ENCODE measurements around the gene ATP8B1.

ATP8B1 gene

DNA sequence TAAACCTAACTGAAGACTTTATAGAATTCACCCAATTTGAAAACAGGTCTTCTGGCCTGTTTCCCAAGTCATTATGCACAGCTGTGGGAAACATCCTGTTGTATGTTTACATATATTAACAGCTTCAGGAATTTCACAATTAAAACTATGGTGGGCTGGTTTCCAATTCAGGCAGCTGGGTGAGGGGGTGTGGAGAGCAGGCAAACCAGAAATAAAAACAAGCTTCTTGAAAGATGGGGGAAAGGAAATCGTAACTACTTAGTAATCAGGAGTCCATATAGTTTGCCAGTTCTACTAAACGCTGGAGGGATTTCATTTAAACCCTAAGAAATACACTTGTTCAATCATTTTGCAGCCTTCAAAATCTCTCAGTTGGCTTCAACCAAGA lies 22.8 kb downstream of the ATP8B1 start:
- H3K36me3 ChIP-seq (replicated peaks): no peaks in the 10 kb centered on the region
- no peak for DNase-seq (ENCODE audit: low spot score in 2 of 2)
- H3K4me1 ChIP-seq: no peaks in the 10 kb centered on the region
- no peaks in the 10 kb centered on the region for H3K27me3 ChIP-seq (ENCODE audit: low read depth)
- in situ Hi-C loops (cut with MboI; ENCODE audit: low sequenced_read_pairs): no loop called here
- H3K4me3 ChIP-seq: no peak overlapping the region
- no peaks in the 10 kb centered on the region for H3K9me3 ChIP-seq

DNA sequence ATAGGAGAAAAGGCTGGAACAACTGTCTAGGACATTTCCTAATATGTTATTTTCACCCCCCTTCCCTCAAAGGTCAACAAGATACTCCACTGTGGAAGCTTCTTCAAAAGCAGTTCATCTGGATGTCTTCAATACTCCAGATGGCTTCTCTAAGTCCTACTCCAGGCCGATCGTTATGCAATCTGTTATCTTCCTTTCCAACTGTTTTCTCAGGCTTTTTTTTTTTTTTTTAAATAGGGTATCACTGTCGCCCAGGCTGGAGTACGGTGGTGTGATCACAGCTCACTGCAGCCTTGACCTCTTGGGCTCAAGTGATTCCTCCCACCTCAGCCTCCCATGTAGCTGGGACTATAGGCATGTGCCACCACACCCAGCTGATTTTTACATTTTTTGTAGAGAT lies 26.3 kb downstream of the ATP8B1 start:
- no peak overlapping the region for H3K4me3 ChIP-seq
- DNase-seq (ENCODE audit: low spot score in 2 of 2): no peak
- in situ Hi-C loops (cut with MboI; ENCODE audit: low sequenced_read_pairs): no loop called here

DNA sequence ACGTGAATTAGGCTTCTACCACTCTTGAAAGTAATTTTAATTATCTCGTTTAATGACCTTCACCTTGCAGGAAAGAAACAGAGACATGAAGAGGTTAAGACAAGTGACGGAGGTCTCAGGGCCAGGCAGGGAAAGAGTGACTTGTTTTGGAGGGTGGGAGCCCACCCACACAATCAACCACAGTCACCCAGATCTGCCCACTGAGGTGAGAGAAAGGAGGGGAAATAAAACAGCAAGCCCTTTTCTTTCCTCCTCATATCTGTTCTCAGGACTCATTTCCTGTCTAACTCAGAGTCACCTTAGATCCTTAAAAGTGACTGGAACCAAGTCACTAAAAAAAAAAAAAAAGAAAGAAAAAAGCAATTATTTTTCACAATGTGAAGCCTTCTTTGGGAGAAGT lies 26.8 kb downstream of the ATP8B1 start:
- DNase-seq (ENCODE audit: low spot score in 2 of 2): no peak
- Histone ChIP-seq H3K4me1 (peaks cover 2% of the 10 kb centered on the region; the same call in 1 of the 2 replicates), H3K36me3 (replicated peaks) (no peaks in the 10 kb centered on the region), H3K27me3 (ENCODE audit: low read depth) (no peaks in the 10 kb centered on the region; the same call in 1 of the 2 replicates), H3K9me3 (no peaks in the 10 kb centered on the region), H3K4me3 (no peak overlapping the region)
- in situ Hi-C loops (cut with MboI; ENCODE audit: low sequenced_read_pairs): no loop called here

More for the DNA sequence above, 26.3 kb downstream of the ATP8B1 start:
- Histone ChIP-seq H3K36me3 (replicated peaks) (no peaks in the 10 kb centered on the region), H3K4me1 (0 out of 2 replicates have a peak, but pooled peaks cover under 1% of the 10 kb centered on the region), H3K9me3 (no peaks in the 10 kb centered on the region), H3K27me3 (ENCODE audit: low read depth) (no peaks in the 10 kb centered on the region; the same call in 1 of the 2 replicates)

DNA sequence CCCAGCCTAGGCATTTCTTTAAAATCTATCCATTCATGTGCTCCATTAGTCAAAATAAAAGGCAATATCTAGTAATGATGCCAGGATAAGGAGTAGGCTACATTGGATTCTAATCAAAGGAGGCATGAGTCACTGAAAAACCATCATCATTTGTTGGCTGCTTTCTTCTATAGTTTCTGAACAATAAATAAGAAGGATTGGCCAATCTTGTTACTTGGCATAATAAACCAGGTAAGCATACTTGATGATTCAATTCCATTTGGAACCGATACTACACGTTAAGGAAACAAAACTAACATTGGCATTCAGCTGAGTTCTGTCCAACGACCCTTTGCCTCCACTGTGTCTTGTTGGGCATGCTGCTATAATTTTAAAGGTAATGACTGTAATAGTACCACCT lies 27.2 kb downstream of the ATP8B1 start:
- DNase-seq (ENCODE audit: low spot score in 2 of 2): no peak
- H3K4me1 ChIP-seq: peaks cover 4% of the 10 kb centered on the region; the same call in 1 of the 2 replicates
- no peaks in the 10 kb centered on the region; the same call in 1 of the 2 replicates for H3K27me3 ChIP-seq (ENCODE audit: low read depth)
- H3K9me3 ChIP-seq: no peaks in the 10 kb centered on the region
- in situ Hi-C loops (cut with MboI; ENCODE audit: low sequenced_read_pairs): no loop called here
- no peak overlapping the region for H3K4me3 ChIP-seq
- no peaks in the 10 kb centered on the region for H3K36me3 ChIP-seq (replicated peaks)

DNA sequence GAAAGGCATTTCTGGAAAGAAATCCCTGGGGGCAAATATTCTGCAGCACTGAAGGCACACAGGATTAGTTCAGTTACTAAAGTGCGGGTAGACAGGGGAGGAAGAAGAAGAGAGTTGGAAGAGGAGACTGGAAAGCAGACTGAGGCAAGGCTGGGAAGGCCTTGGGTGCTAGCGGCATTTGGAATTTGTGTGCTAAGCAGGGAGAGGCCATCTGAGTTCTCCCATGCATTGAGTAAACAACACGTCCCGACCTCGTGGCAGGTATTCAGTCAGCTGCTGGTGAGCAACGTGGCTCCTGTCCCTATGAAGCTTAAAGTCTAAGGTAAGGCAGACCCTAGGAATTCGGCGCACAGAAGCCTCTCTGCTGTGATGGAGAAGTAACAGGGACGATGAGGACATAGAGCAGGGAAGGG lies 30.7 kb downstream of the ATP8B1 start:
- H3K27me3 ChIP-seq (ENCODE audit: low read depth): no peaks in the 10 kb centered on the region; the same call in 1 of the 2 replicates
- H3K9me3 ChIP-seq: no peaks in the 10 kb centered on the region
- no peaks in the 10 kb centered on the region for H3K36me3 ChIP-seq (replicated peaks)
- DNase-seq (ENCODE audit: low spot score in 2 of 2): no peak
- in situ Hi-C loops (cut with MboI; ENCODE audit: low sequenced_read_pairs): no loop called here
- H3K4me3 ChIP-seq: no peak overlapping the region
- peaks cover 4% of the 10 kb centered on the region; the same call in 1 of the 2 replicates for H3K4me1 ChIP-seq

DNA sequence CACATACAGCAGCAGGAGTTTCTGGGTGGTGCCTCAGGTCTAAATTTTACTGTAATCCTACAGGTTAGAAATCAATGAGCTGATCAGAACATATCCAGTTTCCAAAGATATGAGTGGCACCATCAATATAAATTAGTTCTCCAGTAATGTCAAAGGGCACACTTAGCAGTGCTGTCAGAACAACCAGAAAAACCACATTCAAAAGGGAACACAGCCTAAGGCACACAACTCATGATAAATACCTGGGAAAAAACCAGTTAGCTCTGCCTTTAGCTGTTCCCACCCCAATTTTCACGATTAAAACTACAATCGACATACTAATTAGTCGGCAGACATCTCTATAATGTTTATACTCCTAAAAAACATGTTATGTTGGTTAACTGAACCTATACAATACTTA lies 31.5 kb downstream of the ATP8B1 start:
- Histone ChIP-seq H3K4me3 (no peak overlapping the region), H3K27me3 (ENCODE audit: low read depth) (no peaks in the 10 kb centered on the region; the same call in 1 of the 2 replicates), H3K9me3 (no peaks in the 10 kb centered on the region)

DNA sequence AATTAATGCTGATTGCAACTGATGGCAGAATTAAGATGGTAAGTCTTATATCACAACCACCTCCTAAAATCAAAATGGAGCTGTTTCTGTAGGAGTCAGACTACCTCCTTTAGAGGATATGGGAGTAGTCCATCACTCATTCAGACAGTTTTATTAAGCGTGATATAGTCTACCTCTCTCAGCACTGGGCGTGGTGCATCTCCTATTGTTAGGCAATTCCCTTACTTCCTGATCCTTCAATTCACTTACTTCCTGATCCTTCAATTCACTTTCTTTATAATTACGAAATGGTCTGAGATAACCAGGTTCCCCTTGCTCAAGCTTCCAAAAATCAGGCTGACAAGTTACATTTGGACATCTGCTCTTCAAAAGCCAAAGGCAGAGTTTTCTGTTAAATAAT lies 31.9 kb downstream of the ATP8B1 start:
- no peak overlapping the region for H3K4me3 ChIP-seq

More for the DNA sequence above, 31.5 kb downstream of the ATP8B1 start:
- peaks cover 4% of the 10 kb centered on the region; the same call in 1 of the 2 replicates for H3K4me1 ChIP-seq
- no peak for DNase-seq (ENCODE audit: low spot score in 2 of 2)
- in situ Hi-C loops (cut with MboI; ENCODE audit: low sequenced_read_pairs): no loop called here
- no peaks in the 10 kb centered on the region for H3K36me3 ChIP-seq (replicated peaks)

DNA sequence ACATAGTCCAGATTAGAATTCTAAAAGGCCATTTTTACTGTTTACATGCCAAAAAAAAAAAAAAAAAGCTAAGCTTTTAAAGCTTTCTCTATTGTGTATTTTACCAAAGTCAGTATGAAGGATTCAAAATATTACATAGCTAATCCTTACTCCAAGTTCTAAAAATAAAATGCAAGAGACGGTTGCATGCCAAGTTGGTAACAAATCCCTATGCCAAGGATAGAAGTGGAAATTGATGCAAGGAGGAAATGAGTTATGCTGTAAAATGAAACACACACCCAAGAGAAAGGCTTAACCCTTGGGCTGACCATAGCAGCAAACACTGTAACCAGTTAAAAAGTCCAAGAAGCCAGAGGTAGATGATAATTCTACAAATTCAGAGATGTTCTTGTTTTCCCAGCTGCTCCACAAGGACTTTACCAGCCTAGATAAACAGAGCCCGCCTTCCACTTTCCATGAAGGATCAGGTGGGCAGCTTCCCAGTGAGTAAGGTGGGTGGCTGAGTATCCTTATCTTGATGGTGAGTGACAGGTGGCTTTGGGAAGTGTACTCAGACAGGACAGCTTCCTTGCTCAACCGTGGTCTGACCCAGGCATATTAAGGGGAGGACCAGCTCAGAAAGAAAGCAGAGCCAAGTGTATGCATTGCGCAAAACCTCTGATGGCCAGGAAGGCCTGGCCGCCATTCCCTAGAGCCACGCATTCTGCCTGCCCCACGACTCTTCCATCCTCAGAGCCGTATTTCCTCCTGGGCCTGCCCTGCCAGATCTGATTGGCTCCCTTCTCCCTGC lies 34.4 kb downstream of the ATP8B1 start:
- in situ Hi-C loops (cut with MboI; ENCODE audit: low sequenced_read_pairs): no loop called here
- H3K4me3 ChIP-seq: no peak overlapping the region
- no peaks in the 10 kb centered on the region; the same call in 1 of the 2 replicates for H3K27me3 ChIP-seq (ENCODE audit: low read depth)
- no peak for DNase-seq (ENCODE audit: low spot score in 2 of 2)
- H3K36me3 ChIP-seq (replicated peaks): no peaks in the 10 kb centered on the region
- H3K9me3 ChIP-seq: no peaks in the 10 kb centered on the region
- H3K4me1 ChIP-seq: peaks cover 4% of the 10 kb centered on the region; the same call in 1 of the 2 replicates

More for the DNA sequence above, 31.9 kb downstream of the ATP8B1 start:
- H3K27me3 ChIP-seq (ENCODE audit: low read depth): no peaks in the 10 kb centered on the region; the same call in 1 of the 2 replicates
- DNase-seq (ENCODE audit: low spot score in 2 of 2): peak; percentile 52 to 70
- H3K36me3 ChIP-seq (replicated peaks): no peaks in the 10 kb centered on the region
- no peaks in the 10 kb centered on the region for H3K9me3 ChIP-seq
- H3K4me1 ChIP-seq: peaks cover 4% of the 10 kb centered on the region; the same call in 1 of the 2 replicates
- in situ Hi-C loops (cut with MboI; ENCODE audit: low sequenced_read_pairs): no loop called here

DNA sequence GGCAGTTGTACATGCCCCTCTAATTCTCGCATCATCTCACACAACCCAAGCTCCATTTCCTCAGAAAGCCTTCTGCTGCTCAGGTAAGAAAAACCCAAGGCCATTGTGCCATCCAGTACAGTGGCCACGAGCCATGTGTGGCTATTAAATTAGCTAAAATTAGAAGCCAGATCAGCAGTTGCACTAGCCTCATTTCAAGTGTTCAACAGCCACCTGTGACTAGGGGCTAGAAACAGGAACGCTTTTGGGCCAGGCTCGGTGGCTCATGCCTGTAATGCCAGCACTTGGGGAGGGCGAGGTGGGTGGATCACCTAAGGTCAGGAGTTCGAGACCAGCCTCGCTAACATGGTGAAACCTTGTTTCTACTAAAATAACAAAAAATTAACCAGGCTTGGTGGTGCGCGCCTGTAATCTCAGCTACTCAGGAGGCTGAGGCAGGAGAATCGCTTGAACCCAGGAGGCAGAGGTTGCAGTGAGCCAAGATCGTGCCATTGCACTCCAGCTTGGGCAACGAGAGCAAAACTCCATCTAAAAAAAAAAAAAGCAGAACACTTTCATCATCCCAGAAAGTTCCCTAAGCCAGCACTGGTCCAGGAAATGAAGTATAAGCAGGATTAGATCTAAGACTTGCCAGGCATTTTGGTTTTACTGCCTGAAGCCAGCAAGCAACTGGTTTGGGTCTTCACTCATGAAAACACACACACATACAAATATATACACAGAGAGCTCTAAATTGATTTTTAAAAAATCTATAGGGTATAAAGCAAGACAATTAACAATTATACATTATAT lies 35.7 kb downstream of the ATP8B1 start:
- Histone ChIP-seq H3K27me3 (ENCODE audit: low read depth) (no peaks in the 10 kb centered on the region; the same call in 1 of the 2 replicates), H3K9me3 (no peaks in the 10 kb centered on the region), H3K4me1 (peaks cover 4% of the 10 kb centered on the region; the same call in 1 of the 2 replicates), H3K4me3 (no peak overlapping the region), H3K36me3 (replicated peaks) (no peaks in the 10 kb centered on the region)
- in situ Hi-C loops (cut with MboI; ENCODE audit: low sequenced_read_pairs): no loop called here
- no peak for DNase-seq (ENCODE audit: low spot score in 2 of 2)

DNA sequence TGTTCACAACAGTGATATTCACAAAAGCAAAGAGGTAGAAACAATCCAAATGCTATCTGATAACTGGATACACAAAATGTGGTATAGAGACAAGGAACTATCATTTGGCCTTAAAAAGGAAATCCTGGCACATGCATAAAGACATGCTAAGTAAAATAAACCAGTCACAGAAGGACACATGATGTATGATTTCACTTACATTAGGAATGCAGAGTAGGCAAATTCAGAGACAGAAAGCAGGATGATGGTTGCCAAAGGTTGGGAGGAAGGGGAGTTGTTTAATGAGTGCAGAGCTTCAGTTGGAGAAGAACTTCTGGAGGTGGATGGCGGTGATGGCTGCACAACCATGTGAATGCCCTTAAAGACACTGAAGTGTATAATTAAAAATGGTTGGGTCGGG lies 38.1 kb downstream of the ATP8B1 start:
- Histone ChIP-seq H3K27me3 (ENCODE audit: low read depth) (no peaks in the 10 kb centered on the region), H3K9me3 (no peaks in the 10 kb centered on the region), H3K36me3 (replicated peaks) (no peaks in the 10 kb centered on the region), H3K4me3 (no peak overlapping the region), H3K4me1 (no peaks in the 10 kb centered on the region)
- in situ Hi-C loops (cut with MboI; ENCODE audit: low sequenced_read_pairs): no loop called here
- no peak for DNase-seq (ENCODE audit: low spot score in 2 of 2)

DNA sequence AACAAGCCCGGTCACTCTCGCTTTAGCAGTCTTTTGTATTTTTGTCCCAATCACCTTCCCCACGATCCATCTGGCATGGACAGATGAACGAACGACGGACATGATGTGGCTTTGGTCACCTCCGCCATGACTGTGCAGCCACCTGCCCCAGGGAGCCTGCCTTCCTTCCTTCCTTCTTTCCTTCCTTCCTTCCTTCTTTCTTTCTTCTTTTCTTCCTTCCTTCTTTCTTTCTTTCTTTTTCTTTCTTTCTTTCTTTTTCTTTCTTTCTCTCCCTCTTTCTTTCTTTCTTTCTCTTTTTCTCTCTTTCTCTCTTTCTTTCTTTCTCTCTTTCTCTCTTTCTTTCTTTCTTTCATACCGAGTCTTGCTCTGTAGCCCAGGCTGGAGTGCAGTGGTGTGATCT lies 39.0 kb downstream of the ATP8B1 start:
- no peaks in the 10 kb centered on the region for H3K9me3 ChIP-seq
- H3K27me3 ChIP-seq (ENCODE audit: low read depth): no peaks in the 10 kb centered on the region
- no peaks in the 10 kb centered on the region for H3K36me3 ChIP-seq (replicated peaks)
- DNase-seq (ENCODE audit: low spot score in 2 of 2): no peak
- no peak overlapping the region for H3K4me3 ChIP-seq
- in situ Hi-C loops (cut with MboI; ENCODE audit: low sequenced_read_pairs): no loop called here
- H3K4me1 ChIP-seq: no peaks in the 10 kb centered on the region

DNA sequence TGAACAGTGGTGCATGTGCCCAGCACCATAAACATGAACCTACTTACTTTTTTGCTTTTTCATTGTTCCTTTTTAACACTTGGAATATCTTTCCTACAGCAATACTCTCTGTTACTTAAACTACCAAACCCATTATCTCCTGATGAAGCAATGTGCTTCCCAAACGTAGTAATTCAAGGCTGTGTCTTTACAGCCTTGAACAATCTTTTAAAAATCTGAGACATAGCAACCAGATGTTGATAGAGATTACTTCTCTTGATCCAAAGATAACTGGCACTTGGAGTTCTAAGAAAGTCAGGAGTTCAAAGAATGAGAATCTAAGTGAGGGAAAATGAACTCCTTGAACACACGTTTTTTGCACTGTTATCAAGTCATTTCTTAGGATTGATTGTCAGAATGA lies 40.4 kb downstream of the ATP8B1 start:
- no peak overlapping the region for H3K4me3 ChIP-seq
- no peak for DNase-seq (ENCODE audit: low spot score in 2 of 2)
- H3K4me1 ChIP-seq: no peaks in the 10 kb centered on the region
- H3K9me3 ChIP-seq: no peaks in the 10 kb centered on the region
- in situ Hi-C loops (cut with MboI; ENCODE audit: low sequenced_read_pairs): no loop called here
- no peaks in the 10 kb centered on the region for H3K27me3 ChIP-seq (ENCODE audit: low read depth)
- H3K36me3 ChIP-seq (replicated peaks): no peaks in the 10 kb centered on the region

DNA sequence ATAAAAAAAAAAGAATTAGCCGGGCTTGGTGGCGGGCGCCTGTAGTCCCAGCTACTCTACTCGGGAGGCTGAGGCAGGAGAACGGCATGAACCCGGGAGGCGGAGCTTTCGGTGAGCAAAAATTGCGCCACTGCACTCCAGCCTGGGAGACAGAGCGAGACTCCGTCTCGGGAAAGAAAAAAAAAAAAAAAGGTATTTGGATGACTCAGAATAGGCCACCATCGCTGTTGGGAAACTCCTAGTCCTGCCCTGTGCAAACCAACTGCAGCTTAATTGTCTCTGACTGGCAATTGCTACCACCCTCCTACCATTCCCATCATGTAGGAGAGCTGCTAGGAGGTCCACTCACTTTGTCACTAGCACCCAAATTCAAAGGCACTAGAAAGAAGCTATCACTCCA lies 43.5 kb downstream of the ATP8B1 start:
- in situ Hi-C loops (cut with MboI; ENCODE audit: low sequenced_read_pairs): no loop called here
- Histone ChIP-seq H3K36me3 (replicated peaks) (no peaks in the 10 kb centered on the region), H3K4me1 (no peaks in the 10 kb centered on the region), H3K4me3 (no peak overlapping the region), H3K27me3 (ENCODE audit: low read depth) (no peaks in the 10 kb centered on the region), H3K9me3 (no peaks in the 10 kb centered on the region)
- no peak for DNase-seq (ENCODE audit: low spot score in 2 of 2)
